HCEC 1CT (cell line): ENCODE results near the gene WBP1L.
"Not testable (repeated sequence)": the region's sequence is repeated elsewhere in the genome, so short reads cannot be mapped to it uniquely, and the experiment has no call there.

Source experiments
- DNase-seq: peaks from one replicate; pipeline ENCODE4 v3.0.0-alpha.2; 2017

Gene WBP1L

DNA sequence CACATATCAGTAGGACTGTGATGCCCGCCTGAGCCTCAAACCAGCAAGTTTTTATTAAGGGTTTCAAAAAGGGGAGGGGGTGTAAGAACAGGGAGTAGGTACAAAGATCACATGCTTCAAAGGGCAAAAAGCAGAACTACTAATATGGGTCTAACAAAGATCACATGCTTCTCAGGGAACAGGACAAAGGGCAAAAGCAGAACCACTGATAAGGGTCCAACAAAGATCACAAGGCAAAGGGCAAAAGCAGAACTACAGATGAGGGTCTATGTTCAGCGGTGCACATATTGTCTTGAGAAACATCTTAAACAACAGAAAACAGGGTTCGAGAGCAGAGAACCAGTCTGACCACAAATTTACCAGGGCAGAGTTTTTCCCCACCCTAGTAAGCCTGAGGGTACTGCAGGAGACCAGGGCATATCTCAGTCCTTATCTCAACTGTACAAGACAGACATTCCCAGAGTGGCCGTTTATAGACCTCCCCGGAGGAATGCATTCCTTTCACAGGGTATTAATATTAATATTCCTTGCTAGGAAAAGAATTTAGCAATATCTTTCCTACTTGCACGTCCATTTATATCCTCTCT lies 100.5 kb downstream of the WBP1L start:
- not testable (repeated sequence) for DNase-seq

DNA sequence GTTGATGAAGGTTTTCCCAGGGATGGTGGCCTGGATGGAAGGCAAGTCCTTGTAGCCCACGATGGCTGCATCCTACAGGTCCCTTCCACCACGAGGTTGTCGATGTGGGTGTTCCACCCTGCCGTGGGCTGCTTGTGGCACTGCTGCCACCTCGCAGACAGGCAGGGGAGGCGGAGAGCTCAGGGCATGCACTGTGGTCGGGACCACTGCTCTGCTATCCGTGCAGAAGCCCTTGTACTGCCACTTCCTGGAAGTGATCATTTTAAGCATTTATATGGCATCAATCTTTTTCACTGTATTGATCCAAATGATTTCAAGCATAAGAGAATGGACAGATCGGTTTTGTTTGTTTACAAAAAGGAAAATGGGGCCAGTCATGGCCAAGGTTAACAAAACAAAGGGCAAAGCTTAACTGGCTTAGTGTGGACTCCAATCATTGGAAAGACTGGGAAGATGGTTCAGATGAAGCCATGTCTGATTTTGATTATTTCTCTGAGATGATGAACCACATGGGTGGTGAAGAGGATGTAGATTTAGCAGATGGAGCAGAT lies 101.7 kb downstream of the WBP1L start:
- no peak for DNase-seq

GRCh38 chr10:102850025-102850518 lies 106.3 kb downstream of the WBP1L start:
- no peak for DNase-seq

- not testable (repeated sequence) for DNase-seq
Observed at GRCh38 chr10:102853237-102853636, 109.5 kb downstream of the WBP1L start.

- peak; percentile 90 for DNase-seq
Observed at GRCh38 chr10:102855731-102856436, 112.1 kb downstream of the WBP1L start.

- no peak for DNase-seq
Observed at GRCh38 chr10:102856758-102857424, 113.1 kb downstream of the WBP1L start.

GRCh38 chr10:102859911-102860310 lies 116.2 kb downstream of the WBP1L start:
- DNase-seq = no peak

DNA sequence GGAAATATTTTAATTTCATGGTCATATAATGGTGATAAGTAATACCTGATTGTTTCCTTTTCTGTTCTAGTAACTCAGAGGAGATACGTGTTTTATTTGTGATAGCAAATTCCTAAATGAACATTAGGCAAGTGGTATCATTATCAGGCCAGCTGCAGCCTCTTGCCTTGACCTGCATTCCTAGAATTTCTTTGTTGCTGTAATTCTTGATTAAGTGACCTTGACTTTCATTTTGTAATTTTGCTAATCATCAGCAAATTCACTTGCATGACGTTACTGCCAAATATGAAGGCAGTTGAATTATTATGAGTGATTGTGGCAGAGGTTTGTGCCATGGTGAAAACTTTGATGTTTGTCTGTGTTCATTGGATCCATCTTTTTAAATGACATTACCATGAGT lies 119.9 kb downstream of the WBP1L start:
- no peak for DNase-seq

GRCh38 chr10:102865620-102866019 lies 121.9 kb downstream of the WBP1L start:
- no peak for DNase-seq
